22Rv1 (cell line): ENCODE measurements around the gene TPST2.

ENCODE experiments used
- H3K27ac ChIP-seq: fragments of 450-650 bp; 2 replicates; pipeline ENCODE4 v1.5.1; 2017
- CTCF ChIP-seq: fragments of 450-650 bp; IDR thresholded peaks from 2 replicates; pipeline ENCODE4 v1.5.1; 2017; ENCODE audit warnings: mild to moderate bottlenecking
- ZFX ChIP-seq: fragments of 450-650 bp; IDR thresholded peaks from 2 replicates; pipeline ENCODE4 v1.6.1; 2017; ENCODE audit warnings: antibody characterized with exemption, borderline replicate concordance

The TPST2 gene

GRCh38 chr22:26558248-26558895 is 31.6 kb downstream of the TPST2 start:
- H3K27ac ChIP-seq, result no peak overlapping the region
- TF ChIP-seq ZFX, result no peak

GRCh38 chr22:26556904-26557303 is 33.0 kb downstream of the TPST2 start:
- H3K27ac ChIP-seq, result no peak overlapping the region
- TF ChIP-seq CTCF (no peak), ZFX (no peak)

GRCh38 chr22:26555478-26555877 is 34.5 kb downstream of the TPST2 start:
- H3K27ac ChIP-seq, result no peak overlapping the region
- no peak for TF ChIP-seq ZFX
- no peak for TF ChIP-seq CTCF

- H3K27ac ChIP-seq, result no peak overlapping the region
- TF ChIP-seq CTCF, result no peak
- TF ChIP-seq ZFX, result no peak
Measured at GRCh38 chr22:26554956-26555355, 35.0 kb downstream of the TPST2 start.

- no peak overlapping the region for H3K27ac ChIP-seq
- TF ChIP-seq CTCF (no peak), ZFX (no peak)
Measured at GRCh38 chr22:26553056-26553752, 36.7 kb downstream of the TPST2 start.

- no peak overlapping the region for H3K27ac ChIP-seq
Measured at GRCh38 chr22:26552466-26552865, 37.5 kb downstream of the TPST2 start.

GRCh38 chr22:26551568-26551967 is 38.4 kb downstream of the TPST2 start:
- TF ChIP-seq CTCF, result no peak
- TF ChIP-seq ZFX, result no peak
- H3K27ac ChIP-seq, result no peak overlapping the region

More at GRCh38 chr22:26552466-26552865, 37.5 kb downstream of the TPST2 start:
- no peak for TF ChIP-seq CTCF
- no peak for TF ChIP-seq ZFX

- TF ChIP-seq ZFX, result no peak
- no peak for TF ChIP-seq CTCF
- no peak overlapping the region for H3K27ac ChIP-seq
Measured at GRCh38 chr22:26550498-26551033, 39.4 kb downstream of the TPST2 start.
